ENCODE measurements around the gene PARD3.

- TF ChIP-seq EP300 (IDR thresholded peaks at IDR 0.05) (no peak), CTCF (IDR thresholded peaks at IDR 0.05) (no peak), POLR2AphosphoS5 (IDR thresholded peaks at IDR 0.05) (no peak), POLR2A (IDR thresholded peaks at IDR 0.05; ENCODE audit: low read depth) (no peak)
Measured at GRCh38 chr10:34295142-34295548, 520.0 kb downstream of the PARD3 start.
